Inflammatory macrophage treated with lipopolysaccharide for 1 hour (primary cell): ENCODE results near the gene SMC2.

ENCODE experiments used
- DNase-seq, 2 donors: peaks; one replicate each; pipeline ENCODE4 v3.0.0-alpha.2; 2020 to 2022

SMC2 gene

DNA sequence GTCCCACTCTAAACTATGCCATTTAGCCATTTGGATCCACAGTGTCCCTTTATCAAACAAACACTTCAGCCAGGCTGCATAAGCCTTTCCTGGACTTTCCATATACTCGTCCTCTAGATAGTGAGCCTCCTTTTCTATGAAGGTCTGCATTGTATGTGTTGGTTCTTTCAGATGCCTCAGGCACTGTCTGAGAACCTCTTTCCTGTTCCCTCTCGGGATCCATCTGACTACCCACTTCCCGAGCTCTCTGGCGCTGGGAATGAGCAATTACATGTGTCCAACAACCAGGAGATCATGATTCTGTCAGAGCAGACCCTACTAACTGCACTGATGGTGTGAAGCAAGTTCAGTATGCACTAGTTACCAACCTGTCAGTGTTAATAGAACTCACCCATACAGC lies 14.2 kb downstream of the SMC2 start:
- DNase-seq, result no peak

- no peak for DNase-seq
Measured at GRCh38 chr9:104110509-104110908, 16.4 kb downstream of the SMC2 start.

- DNase-seq, result no peak
Measured at GRCh38 chr9:104118916-104119315, 24.8 kb downstream of the SMC2 start.

GRCh38 chr9:104121022-104121421 lies 26.9 kb downstream of the SMC2 start:
- DNase-seq, result no peak

- no peak for DNase-seq
Measured at GRCh38 chr9:104138243-104138868, 44.2 kb downstream of the SMC2 start.

DNA sequence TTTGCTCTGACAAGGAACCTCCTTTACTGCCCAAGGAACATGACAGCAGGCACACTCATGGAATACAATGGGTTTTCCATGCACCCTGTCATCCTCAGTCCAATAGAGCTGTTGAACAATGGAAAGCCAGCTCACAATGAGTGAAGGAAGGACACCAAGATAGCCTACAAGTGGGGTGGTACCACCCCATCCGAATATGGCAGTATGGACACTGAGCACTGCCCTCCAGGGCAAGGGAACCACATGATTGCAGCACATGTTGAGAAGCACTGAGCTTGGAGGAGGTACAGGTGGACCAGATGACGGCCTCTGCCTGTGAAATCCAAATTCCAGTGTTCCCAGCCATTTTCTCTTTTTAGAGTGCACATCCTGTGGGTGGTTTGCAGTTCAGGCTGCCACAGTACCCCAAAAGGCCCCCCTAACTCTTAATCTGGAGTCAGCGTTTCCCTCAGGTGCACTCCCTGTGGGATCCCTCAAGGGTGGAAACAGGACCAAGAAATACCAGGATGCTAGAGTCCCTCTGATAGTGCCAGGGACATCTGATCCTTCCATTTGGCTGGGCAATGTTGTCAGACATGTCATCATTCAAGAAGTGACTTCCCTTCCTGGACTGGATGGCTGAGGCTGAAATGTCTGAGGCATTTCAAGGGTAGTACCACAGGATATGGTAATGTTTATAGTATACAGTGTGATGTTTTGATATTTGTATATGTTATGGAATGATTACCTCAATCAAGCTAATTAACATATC lies 48.9 kb downstream of the SMC2 start:
- DNase-seq, result no peak

DNA sequence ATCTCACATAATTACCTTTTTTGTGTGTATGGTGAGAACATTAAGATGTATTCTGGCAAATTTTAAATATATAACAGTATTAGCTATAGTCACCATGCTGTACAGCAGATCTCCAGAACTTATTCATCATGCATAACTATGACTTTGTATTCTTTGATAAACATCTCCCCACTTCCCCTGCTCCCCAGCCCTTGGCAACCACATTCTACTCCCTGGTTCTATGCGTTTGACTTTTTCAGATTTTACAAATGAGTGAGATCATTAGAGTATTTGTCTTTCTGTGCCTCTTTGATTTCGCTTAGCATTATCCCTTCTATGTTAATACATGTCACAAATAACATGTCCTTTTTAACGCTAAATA lies 49.4 kb downstream of the SMC2 start:
- DNase-seq, result no peak

- DNase-seq, result no peak
Measured at GRCh38 chr9:104144336-104144735, 50.2 kb downstream of the SMC2 start.

DNA sequence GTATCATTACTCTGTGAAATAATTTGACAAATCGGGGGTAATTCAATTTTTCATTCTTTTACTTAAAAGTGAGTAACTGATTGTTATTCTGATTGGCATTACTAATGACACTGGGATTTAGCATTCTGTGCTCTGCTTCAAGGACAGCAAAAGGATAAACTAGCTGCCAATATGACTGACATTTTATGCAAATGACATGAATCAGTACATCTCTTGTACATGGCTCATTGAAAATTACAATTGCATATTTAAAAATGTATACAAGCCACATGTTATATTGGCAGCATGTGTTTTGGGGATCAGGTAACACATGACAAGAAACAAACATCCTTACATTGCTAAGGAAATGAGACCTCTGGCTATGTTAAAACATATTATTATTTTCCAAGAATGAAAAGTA lies 79.0 kb downstream of the SMC2 start:
- no peak for DNase-seq

DNA sequence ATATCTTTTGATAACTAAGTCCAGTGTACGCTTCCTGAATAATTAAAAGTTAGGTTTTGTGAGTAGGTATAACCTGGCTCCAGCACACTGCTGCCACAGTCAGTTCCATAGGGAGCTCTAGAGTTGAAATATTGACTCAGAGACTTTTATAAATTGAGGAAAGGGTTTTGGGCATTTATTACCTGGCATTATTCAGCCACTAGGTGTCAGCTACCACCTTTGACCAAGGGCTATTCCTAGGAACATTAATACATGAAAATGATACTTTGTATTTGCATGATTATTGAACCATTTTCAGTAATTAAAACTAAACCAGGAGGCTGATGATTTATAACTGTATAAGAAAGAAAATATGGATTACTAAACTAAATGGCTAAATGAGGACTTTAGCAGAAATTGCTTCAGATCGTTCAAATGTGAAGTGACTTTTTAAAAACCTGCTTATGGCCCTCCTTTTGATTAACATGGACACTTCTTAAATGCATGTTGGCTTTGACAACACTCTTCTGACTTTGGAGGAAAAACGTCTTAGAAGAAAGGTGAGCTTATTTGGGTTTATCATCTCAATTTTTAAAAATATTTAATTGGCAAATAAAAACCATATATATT lies 83.0 kb downstream of the SMC2 start:
- no peak for DNase-seq

- DNase-seq, result no peak
Measured at GRCh38 chr9:104177676-104178075, 83.6 kb downstream of the SMC2 start.
